K562 (cell line): Measurements from ENCODE around the gene IFT52.

ENCODE experiments used
- CBX8 ChIP-seq: fragments of 200-600 bp; sonication (generic); IDR thresholded peaks from 2 replicates; pipeline ENCODE4 v1.6.1; 2012; ENCODE audit warnings: borderline replicate concordance, mixed run types, low read depth, mild to moderate bottlenecking, moderate library complexity, mixed read lengths, low read length, control low read depth, inconsistent platforms; ENCODE audit not compliant: poor library complexity, severe bottlenecking; ENCODE audit errors: extremely low read depth
- CEBPB ChIP-seq: fragments of 450-650 bp; IDR thresholded peaks from 2 replicates; pipeline ENCODE4 v1.6.1; 2016; ENCODE audit warnings: missing genetic modification characterization, missing compliant biosample characterization
- EZH2 ChIP-seq: IDR thresholded peaks from 2 replicates; pipeline ENCODE4 v1.6.1; 2012; ENCODE audit warnings: low read depth, mild to moderate bottlenecking, inconsistent platforms, low read length, borderline replicate concordance
- GTF2E2 ChIP-seq: fragments of 200-800 bp; sonication (Bioruptor generic); IDR thresholded peaks from 2 replicates; pipeline ENCODE4 v1.6.1; 2016; ENCODE audit warnings: missing genetic modification characterization, missing compliant biosample characterization
- KLF1 ChIP-seq: fragments of 450-650 bp; IDR thresholded peaks from 2 replicates; pipeline ENCODE4 v1.6.1; 2016; ENCODE audit warnings: missing genetic modification characterization, missing compliant biosample characterization
- RBM22 ChIP-seq: fragments of 200-400 bp; formaldehyde crosslinking; IDR thresholded peaks from 2 replicates; pipeline ENCODE4 v1.6.1; 2018; ENCODE audit warnings: low read length, low read depth; ENCODE audit not compliant: poor library complexity, severe bottlenecking
- SMARCA5 ChIP-seq: fragments of 450-650 bp; IDR thresholded peaks from 2 replicates; pipeline ENCODE4 v1.6.1; 2016
- ZNF224 ChIP-seq: sonication (generic); formaldehyde crosslinking; IDR thresholded peaks from 2 replicates; pipeline ENCODE4 v1.8.0; 2022; ENCODE audit warnings: mild to moderate bottlenecking, missing genetic modification reagents
- ZNF280A ChIP-seq: fragments of 450-650 bp; IDR thresholded peaks from 2 replicates; pipeline ENCODE4 v1.6.1; 2018; ENCODE audit warnings: mild to moderate bottlenecking, low read depth; ENCODE audit not compliant: partially characterized antibody
- ZNF766 ChIP-seq: fragments of 200-800 bp; sonication (Bioruptor generic); conservative IDR thresholded peaks from 2 replicates; pipeline ENCODE4 v1.6.1; 2016; ENCODE audit warnings: missing genetic modification characterization, missing compliant biosample characterization

GRCh38 chr20:43667341-43668132 is 76.8 kb downstream of the IFT52 start:
- no peak for TF ChIP-seq ZNF224 (CRISPR knock-in tag)
- no peak for TF ChIP-seq KLF1 (tag)
- no peak for TF ChIP-seq ZNF280A
- no peak for TF ChIP-seq SMARCA5
- no peak for TF ChIP-seq EZH2
- TF ChIP-seq CEBPB (tag): no peak
- no peak for TF ChIP-seq GTF2E2 (tag)
- TF ChIP-seq ZNF766 (CRISPR knock-in tag): no peak
- no peak for TF ChIP-seq CBX8
- no peak for TF ChIP-seq RBM22
